HepG2 (cell line): ENCODE data around the gene WIPF3.

Experiments used
- CTCF ChIP-seq: sonication (generic); formaldehyde crosslinking; IDR thresholded peaks from 2 replicates; pipeline ENCODE4 v1.5.0; 2020; ENCODE audit warnings: mild to moderate bottlenecking, missing genetic modification reagents, moderate library complexity
- E2F1 ChIP-seq: sonication (generic); formaldehyde crosslinking; IDR thresholded peaks from 2 replicates; pipeline ENCODE4 v1.5.0; 2020; ENCODE audit warnings: missing genetic modification reagents
- FOSL1 ChIP-seq: sonication (generic); formaldehyde crosslinking; IDR thresholded peaks from 2 replicates; pipeline ENCODE4 v1.9.0; 2021; ENCODE audit warnings: missing genetic modification reagents, borderline replicate concordance
- FOXA1 ChIP-seq, 2 experiments: fragments of 450-650 bp in 1 of 2; sonication (generic) in 1 of 2; formaldehyde crosslinking in 1 of 2; IDR thresholded peaks; 2 replicates each; pipeline versions ENCODE4 v1.4.0 to v1.6.1; 2016 to 2020; ENCODE audit warnings: missing genetic modification reagents in 1 of 2
- FOXJ3 ChIP-seq: sonication (generic); formaldehyde crosslinking; IDR thresholded peaks from 2 replicates; pipeline ENCODE4 v1.4.0; 2020; ENCODE audit warnings: missing genetic modification reagents, mild to moderate bottlenecking, borderline replicate concordance
- MEIS2 ChIP-seq: sonication (generic); formaldehyde crosslinking; IDR thresholded peaks from 2 replicates; pipeline ENCODE4 v1.9.0; 2021; ENCODE audit warnings: mild to moderate bottlenecking, missing genetic modification reagents
- POLR2A ChIP-seq, 2 experiments: IDR thresholded peaks; 2 replicates each; pipeline ENCODE4 v1.6.1; 2011; ENCODE audit warnings: low read depth in 2 of 2, low read length in 2 of 2, mild to moderate bottlenecking in 1 of 2, moderate library complexity in 1 of 2; ENCODE audit not compliant: insufficient read depth in 1 of 2
- ZBTB38 ChIP-seq: sonication (generic); formaldehyde crosslinking; IDR thresholded peaks from 2 replicates; pipeline ENCODE4 v1.5.1; 2020; ENCODE audit warnings: mild to moderate bottlenecking, missing genetic modification reagents
- ZBTB40 ChIP-seq, 2 experiments: fragments of 450-650 bp in 1 of 2; sonication (generic) in 1 of 2; formaldehyde crosslinking in 1 of 2; IDR thresholded peaks; 2 replicates each; pipeline versions ENCODE4 v1.6.1 to v1.8.0; 2016 to 2022; ENCODE audit warnings: antibody characterized with exemption in 1 of 2, mild to moderate bottlenecking in 1 of 2, missing genetic modification reagents in 1 of 2
- ZHX1 ChIP-seq: sonication (generic); formaldehyde crosslinking; IDR thresholded peaks from 2 replicates; pipeline ENCODE4 v1.8.1; 2022; ENCODE audit warnings: low read depth, mild to moderate bottlenecking, missing genetic modification reagents
- ZNF138 ChIP-seq: sonication (generic); formaldehyde crosslinking; IDR thresholded peaks from 2 replicates; pipeline ENCODE4 v1.5.0; 2020; ENCODE audit warnings: mild to moderate bottlenecking, low read depth, missing genetic modification reagents

- TF ChIP-seq FOXJ3 (CRISPR knock-in tag), result no peak
- no peak for TF ChIP-seq FOSL1
- TF ChIP-seq MEIS2 (CRISPR knock-in tag), result no peak
- no peak for TF ChIP-seq ZNF138 (CRISPR knock-in tag)
- no peak for TF ChIP-seq ZBTB38 (CRISPR knock-in tag)
- no peak for TF ChIP-seq ZHX1 (CRISPR knock-in tag)
- no peak for TF ChIP-seq POLR2A (IDR thresholded peaks at IDR 0.05; ENCODE audit: insufficient read depth in 1 of 2, low read depth in 2 of 2, low read length in 2 of 2)
- TF ChIP-seq E2F1, result no peak
- no peak for TF ChIP-seq FOXA1 (IDR thresholded peaks at IDR 0.05)
- no peak for TF ChIP-seq FOXA1 (CRISPR knock-in tag; IDR thresholded peaks at IDR 0.05)
- TF ChIP-seq ZBTB40 (IDR thresholded peaks at IDR 0.05), result no peak
- TF ChIP-seq ZBTB40 (CRISPR knock-in tag; IDR thresholded peaks at IDR 0.05), result no peak
- TF ChIP-seq CTCF (CRISPR knock-in tag), result no peak
Observed at GRCh38 chr7:29831705-29832104, 25.4 kb downstream of the WIPF3 start.
